Stimulated activated CD8-positive, alpha-beta memory T cell treated with anti-CD3 and anti-CD28 coated beads, Interleukin-4, amount 100 ng/mL, for 4 hours (primary cell): ENCODE measurements around the gene CARD18.
"Not testable (repeated sequence)": the region's sequence is repeated elsewhere in the genome, so short reads cannot be mapped to it uniquely, and the experiment has no call there.

ENCODE experiments used
- DNase-seq, 2 donors: peaks; one replicate each; pipeline ENCODE4 v3.0.0-alpha.2; 2020; ENCODE audit warnings: low read depth in 2 of 2, low spot score in 1 of 2

CARD18 gene

DNA sequence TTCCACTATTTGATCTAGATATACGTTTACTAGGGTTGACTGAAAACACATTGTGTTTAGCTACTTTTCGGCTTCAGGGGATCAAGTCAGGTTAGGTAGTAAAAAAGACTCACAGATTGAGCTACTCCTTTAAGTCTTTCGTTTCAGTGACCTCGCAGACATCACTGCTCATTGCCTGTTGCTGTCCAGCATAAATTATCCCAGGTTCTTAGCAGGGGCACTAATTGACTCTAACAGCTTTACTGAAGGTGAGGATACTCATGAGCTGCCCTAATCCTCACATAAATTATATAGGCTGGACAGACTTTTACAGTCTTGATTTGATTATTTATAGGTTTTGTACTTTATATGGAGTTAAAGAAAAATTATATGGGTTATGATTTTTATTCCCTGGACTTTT lies 3.7 kb downstream of the CARD18 start:
- no peak for DNase-seq

DNA sequence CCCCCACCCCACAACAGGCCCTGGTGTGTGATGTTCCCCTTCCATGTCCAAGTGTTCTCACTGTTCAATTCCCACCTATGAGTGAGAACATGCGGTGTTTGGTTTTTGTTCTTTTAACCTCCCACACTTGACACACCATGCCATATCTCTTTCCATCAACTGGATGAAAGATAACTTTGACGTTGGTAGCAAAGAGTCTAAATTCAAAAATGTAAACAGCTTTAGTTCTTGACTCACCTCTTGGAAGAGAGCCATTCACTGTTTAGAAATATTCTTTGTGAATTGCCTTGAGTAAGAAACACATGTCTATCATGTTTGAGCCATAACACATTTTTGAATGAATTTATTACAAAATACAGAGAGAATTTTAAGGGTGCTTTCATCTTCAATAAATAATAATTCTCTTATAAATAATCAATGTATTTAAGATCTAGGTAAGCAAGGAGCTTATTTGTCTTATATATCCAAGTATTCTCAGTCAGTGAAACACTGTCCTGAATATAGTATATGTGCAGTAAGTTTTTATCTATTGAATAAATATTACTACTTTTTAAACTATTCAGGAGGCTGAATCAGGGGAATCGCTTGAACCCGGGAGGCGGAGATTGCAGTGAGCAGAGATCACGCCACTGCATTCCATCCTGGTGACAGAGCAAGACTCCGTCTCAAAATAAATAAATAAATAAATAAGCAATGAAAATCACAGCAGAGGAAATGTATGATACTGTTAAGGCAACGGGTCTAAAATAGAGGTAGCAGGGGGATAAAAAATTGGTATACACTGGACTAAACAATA lies 6.7 kb downstream of the CARD18 start:
- no peak for DNase-seq

DNA sequence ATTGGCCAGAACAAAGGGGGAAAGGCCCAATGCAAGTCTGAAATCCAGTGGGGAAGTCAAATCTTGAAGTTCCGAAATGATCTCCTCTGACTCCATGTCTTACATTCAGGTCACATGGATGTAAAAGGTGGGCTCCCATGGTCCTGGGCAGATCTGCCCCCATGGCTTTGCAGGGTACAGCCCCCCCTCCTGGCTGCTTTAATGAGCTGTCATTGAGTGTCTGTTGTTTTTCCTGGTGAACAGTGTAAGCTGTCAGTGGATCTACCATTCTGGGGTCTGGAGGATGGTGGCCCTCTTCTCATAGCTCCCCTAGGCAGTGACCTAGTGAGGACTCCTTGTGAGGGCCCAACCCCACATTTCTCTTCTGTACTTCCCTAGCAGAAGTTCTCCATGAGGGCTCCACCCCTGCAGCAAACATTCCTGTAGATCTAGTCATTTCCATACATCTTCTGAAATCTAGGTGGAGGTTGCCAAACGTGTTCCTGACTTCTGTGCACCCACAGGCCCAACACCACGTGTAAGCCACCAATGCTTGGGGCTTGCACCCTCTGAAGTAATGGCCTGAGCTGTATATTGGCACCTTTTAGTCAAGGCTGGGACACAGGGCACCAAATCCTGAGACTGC lies 9.3 kb downstream of the CARD18 start:
- no peak for DNase-seq

DNA sequence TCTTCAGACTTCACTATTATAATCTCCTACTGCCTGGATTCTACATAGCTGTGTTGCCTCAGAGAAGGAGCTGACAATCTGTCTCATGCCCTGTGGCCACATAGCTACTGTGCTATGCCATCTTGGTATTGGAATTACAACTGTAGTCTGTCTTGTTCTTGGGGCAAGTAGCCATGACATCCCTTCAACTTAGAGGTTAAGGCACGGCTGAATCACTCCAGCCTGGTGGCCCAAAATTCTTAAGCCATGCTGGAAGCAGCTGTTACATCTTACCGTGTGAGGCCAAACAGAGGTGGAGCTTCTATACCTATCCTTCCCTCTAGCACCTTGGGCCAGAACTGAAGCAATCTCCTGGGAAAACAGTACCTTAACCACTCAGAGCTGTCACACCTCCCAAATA lies 14.8 kb downstream of the CARD18 start:
- DNase-seq = no peak

DNA sequence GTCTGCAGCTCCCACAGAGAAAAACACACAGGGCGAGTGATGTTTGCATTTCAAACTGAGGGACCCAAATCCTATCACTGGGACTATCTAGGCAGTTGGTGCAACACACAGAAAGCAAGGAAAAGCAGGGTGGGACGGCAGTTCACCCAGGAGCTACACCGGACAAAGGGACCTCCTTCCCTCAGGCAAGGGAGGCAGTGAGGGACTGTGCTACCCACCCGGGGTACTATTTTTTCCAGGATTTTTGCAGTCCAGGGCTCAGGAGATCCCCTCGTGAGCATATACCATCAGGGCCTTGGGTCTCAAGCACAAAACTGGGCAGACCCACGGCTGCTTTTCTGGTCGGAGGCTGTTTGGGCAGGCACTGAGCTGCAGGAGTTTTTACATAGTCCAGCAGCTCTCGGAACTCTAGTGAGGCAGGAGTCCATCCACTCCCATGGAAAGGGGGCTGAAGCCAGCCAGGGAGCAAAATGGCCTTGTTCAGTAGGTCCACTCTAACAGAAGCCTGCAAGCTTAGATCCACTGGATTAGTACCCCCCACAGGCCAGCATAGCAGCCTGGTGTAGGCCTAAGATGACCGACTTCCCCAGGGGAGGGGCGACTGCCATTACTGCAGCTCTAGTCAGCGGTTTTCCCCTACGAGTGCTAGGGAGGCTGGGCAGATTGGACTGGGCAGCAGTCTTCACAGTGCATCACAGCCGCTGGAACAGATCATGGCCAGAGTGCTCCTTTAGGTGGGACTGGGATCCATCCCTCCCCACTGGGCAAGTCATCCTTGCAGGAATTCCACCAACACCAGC lies 28.2 kb downstream of the CARD18 start:
- DNase-seq = no peak

DNA sequence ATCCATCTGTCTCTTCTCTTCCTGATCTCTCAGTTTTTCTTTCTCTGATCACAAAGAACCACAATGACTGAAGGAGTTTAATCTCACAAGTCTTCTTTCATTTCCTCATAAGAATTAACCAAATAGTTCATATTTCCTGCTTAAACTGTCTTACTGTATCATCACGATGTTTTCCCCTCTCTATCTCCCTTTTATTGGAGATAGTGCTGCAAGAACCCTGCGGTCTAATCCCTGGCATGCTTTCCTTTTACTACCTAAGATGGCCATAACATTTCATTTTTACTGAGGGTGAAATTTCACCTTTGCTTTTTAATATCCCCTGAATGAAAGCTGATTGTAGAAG lies 28.9 kb downstream of the CARD18 start:
- DNase-seq = no peak

DNA sequence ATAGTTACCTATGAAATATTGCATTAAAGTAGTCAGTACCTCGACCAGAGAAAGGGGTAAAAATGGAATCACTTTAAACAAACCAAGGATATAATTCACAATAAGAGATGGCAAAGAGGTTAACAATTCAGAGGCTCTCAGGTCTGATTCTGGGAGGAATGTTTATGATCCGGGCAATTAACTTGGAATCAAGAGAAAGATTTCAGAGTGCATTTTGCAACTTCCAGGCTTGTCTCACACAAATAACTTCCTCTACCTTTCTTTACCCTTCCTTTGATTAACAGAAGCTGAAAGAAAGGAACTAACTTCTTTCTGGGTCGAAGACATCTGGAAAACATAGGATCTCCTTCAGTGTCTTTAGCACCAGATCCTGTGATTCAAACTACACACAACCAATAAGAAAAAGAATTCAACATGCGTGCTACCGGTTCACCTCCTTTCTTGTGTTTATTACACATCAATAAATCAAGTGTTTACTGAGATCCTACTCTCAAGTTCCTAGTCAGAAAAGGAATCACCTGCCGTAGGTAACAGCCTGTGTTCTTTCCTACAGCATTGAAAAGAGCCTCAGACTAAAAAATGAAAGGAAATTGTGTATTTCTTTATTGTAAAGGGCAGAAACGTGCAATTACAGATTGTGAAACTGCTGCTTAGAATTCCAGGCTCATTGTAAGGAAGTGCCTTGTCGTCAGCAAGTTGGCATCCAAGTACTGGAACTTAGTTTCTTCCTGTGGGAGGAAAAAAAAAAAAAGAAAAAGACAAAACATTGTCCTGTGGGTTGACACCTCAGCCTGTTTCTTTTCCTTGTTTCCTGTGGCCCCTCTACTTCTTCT lies 29.5 kb downstream of the CARD18 start:
- DNase-seq = no peak

DNA sequence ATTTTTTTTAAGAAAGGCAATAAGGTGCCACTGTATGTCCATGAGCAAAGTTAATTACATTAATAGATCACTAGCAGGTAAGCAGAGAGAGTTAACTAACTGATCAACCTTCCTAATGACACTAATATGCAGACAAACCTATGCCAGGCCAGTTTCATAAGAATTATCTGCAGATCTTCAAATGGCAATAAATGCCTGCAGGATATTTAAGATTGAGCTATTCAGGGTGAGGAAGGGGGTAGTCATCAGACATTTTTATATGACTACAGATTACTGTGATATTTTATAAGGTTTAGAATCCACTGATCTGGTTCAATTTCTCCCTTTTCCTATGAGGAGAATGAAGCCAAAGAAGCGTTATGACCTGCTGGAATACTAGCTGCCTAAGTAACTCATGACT lies 30.2 kb downstream of the CARD18 start:
- DNase-seq = no peak

DNA sequence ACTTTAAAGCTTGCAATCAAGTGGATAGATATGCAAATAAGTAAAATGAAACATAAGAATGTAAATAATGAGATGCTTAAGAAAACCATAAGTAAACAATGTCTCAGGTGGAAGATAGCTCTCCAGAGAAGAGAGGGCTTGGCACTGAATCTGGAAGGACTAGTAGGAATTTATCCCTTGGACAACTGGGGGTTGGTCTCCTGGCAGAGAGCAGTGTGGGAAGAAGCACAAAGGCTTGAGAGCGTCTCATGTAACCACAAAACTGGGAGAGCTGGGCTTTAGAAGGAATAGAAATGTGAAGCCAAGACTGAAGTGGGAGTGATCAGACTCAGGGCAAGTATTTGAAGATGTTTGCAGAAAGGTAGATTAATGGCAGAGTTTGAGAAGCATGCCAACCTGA lies 31.3 kb downstream of the CARD18 start:
- no peak for DNase-seq

DNA sequence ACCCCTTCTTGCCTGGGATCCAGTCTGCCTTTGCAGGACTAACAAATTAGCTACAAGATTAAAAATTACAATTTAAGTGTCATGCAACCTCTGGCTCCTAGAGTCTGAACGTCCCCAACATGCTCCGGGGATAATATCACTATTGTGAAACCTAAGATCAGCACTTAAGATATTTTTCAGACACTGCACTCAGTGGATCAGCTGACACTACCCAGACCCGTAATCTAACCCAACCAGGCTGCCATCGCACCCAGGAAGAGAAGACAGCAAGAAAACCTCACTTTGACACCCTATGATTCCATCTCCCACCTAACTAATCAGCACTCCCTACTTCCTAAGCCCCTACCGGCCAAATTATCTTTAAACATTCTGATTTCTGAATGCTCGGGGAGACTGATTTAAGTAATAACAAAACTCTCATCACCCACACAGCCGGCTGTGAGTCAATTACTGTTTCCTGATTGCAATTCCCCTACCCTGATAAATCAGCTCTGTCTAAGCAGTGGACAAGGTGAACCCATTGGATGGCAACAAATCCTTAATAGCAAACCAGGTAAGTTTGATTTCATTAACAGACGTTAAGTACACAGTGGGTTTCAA lies 32.2 kb downstream of the CARD18 start:
- DNase-seq = not testable (repeated sequence)

DNA sequence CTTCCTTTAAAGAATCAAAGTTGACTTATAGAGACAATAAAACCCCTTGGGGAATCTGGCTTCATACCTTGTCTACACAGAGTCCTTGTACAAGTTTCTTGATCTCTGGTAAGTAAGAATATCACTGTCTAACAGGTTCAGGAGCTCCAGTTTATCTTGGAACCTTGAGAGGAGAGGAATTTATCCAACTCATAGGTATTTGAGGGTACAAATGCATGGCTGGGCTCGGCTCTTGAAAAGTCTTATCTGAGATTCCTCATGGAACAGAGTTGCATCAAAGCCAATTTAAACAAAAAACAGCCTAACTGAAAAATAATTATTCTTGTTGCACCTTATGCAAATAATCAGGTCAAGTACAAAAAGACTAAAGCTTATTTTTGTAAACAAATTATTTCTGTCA lies 33.4 kb downstream of the CARD18 start:
- no peak for DNase-seq

DNA sequence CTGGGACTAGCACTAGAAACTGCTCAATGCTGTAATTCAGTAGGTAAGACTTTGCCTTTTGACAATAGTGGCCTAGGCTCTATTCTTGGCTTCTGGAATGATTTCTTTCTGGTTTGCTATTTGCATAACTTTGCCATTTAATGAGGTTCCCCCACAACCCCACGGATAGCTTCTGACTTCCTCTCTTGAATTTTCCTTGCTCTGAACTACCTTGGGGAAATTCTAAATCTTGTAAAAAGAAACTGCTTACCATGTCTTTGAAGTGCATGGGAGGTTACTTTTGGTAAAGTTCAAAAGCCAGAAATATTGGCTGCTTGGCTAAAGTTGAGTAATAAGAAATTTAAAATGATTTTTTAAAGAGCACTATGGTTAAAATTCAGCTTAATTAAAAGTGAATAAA lies 35.3 kb downstream of the CARD18 start:
- no peak for DNase-seq

DNA sequence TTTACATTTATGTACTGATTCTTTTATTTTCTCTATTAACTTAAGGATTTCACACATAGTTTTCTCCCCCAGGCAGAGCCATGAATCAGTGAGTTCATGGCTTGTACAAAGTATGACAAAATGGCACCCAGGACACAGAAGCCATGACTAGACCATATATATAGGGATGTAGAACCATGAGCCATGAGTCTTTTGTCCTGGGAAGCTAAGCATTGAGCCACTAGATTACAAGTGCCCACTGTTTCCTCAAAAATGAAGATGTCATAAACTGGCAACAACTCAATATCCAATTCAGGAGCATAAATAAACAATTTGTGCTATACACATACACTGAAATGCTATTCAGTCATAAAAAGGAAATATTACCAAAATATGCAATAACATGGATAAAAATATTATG lies 36.2 kb downstream of the CARD18 start:
- DNase-seq = no peak

DNA sequence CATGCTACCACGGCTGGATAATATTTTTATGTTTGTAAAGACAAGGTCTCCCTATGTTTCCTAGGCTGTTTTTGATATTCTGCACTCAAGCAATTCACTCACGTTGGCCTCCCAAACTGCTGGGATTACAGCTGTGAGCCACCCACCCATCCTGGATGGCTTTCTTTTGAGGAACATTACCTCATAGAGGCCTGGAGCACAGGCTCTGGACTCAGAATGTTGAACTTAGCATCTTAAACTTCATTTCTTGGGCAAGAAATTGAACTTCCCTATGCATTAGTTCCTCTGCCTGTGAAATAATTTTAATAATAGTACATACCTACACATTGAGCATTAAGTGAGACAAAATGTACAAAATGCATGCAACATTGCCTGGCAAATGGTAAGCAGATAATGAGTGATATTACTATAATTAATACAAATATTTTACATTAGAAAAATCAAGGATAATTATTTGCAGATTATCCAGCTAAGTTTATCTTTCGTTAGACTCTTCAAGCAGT lies 37.4 kb downstream of the CARD18 start:
- not testable (repeated sequence) for DNase-seq

DNA sequence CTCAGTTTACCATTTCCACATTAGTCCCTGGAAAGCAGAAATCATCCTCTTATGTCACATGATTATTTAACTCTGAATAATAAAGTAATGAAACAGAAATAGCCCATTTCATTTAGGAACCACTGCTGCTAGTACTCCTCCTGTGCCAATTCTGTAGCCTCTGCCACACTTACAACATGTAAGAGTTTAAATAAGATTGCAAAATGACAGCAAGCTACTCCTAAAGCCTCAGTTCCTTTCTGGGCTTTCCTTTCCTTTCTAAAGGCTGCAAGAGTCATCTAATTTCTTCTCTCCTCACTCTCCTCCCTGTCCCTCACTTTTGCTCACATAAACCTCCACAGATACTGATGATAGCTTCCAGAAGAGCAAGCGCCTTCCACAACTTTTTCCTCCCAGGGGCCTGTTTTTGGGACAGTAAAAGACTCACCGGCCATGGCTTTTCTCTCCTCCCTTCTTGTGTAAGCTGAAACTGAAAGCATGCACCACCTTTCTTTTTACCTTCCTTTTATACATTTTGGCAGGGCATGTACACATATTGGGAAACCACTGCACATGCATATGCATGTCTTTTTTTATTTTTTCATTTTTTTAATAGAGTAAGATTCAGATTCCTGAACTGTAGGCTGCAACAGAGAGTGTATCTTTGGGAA lies 38.5 kb downstream of the CARD18 start:
- no peak for DNase-seq

DNA sequence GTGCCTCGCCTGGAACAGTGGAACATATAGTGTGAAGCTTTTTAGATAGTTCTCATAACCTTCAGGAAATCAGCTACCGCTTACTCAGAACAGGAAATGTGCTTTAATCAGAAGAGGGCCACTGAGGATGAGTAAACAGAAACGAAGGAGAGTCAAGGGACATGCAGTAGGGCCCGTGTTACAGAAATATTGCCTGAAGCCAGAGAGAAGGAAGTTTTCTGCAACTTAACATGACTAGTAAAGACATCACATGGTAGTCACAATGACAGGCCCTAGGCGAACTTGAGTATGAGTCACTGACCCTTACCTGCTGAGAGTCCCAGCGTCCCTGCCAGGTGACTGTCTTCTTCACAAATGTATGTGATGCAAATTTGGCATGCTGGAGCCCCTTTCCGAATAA lies 39.4 kb downstream of the CARD18 start:
- DNase-seq = no peak

DNA sequence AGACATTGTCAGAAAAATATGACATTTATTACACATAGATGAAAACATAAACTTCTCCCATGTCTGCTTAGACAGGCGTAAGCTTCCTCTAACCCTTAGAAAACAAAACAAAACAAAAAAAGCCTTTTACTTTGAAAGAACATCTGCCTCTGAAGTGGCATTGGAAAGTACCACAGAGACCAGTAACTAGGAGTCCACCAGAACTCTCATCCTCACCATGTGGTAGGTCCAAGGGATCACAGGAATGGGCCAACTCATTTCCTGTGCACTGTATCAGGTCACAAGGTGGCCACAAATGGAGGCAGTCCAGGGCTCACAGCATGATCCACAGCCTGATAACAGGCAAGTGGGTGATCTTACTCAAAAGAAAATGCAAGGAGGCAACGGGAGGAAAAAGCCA lies 40.0 kb downstream of the CARD18 start:
- not testable (repeated sequence) for DNase-seq

DNA sequence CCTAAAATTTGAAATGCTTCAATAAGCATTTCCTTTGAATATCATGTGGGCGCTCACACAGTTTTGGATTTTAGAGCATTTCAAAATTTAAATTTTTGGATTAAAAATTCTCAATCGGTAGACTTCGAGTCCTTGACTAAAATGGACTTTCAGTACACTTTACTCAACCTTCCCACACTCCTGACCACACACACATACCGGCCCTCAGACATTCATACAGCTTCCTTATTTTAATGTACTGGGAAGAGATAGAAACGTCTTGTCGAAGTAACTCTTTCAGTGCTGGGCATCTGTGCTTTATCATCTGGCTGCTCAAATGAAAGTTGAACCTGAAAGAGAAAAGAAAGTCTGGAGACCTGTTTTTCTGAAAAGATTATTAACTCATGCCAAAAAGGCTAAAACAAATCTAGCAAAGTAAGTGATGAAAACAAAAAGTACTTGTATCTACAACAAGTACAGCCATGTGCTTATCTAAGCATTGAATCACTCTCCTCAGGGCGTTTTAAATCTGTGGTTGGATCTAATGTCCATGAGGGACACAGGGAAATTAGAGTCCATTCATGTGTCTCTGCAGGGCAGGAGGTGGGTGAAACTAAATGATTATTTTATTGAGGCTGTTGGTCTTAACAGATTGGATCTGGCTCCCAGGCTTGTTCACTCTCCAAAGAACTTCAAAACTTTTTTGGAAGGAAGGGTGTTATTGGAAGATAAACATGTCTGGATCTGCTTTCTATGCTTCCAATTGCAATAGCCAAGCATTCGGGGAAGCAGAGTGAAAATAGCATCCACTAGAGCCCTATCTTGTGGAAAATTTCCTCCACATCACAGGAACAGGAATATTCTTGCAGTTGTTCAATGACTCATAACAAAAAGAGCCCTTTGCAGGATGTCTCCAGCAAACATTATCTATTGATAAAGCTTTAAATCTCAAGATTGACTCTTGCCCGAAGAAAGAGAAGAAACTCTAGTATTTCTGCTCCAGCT lies 47.0 kb downstream of the CARD18 start:
- DNase-seq = no peak
